Cardiac muscle cell (in vitro differentiated cells and primary cell): ENCODE measurements around the gene ALPL. TPM values are rescaled to one million over a fixed set of nuclear protein-coding genes. Genes with fewer than 3 reads are reported as not detected.
A peak's percentile ranks its signal among the peaks of the same experiment; 100 is the strongest.
"Not testable (repeated sequence)": the region's sequence is repeated elsewhere in the genome, so short reads cannot be mapped to it uniquely, and the experiment has no call there.

ENCODE experiments used
- DNase-seq, 2 donors: peaks; one replicate each; pipeline versions ENCODE4 v3.0.0 to v3.0.0-alpha.2; 2010 to 2017; ENCODE audit warnings: low read depth in 1 of 2, low spot score in 1 of 2
- H3K27ac ChIP-seq: fragments of 200-600 bp; sonication (generic); 2 replicates; pipeline ENCODE4 v1.5.1; 2016
- H3K27me3 ChIP-seq: fragments of 200-600 bp; sonication (generic); 2 replicates; pipeline ENCODE4 v1.6.0; 2016; ENCODE audit warnings: control low read depth
- H3K36me3 ChIP-seq: fragments of 200-600 bp; sonication (generic); 2 replicates; pipeline ENCODE4 v1.5.1; 2016; ENCODE audit warnings: control low read depth
- H3K4me1 ChIP-seq: fragments of 200-600 bp; sonication (generic); 2 replicates; pipeline ENCODE4 v1.8.1; 2017; ENCODE audit warnings: low read depth, mild to moderate bottlenecking, mixed run types
- H3K4me3 ChIP-seq: fragments of 200-600 bp; sonication (generic); 2 replicates; pipeline ENCODE4 v1.5.1; 2016; ENCODE audit warnings: mild to moderate bottlenecking
- H3K9me3 ChIP-seq: fragments of 200-600 bp; sonication (generic); 2 replicates; pipeline ENCODE4 v1.5.1; 2017; ENCODE audit warnings: low read depth, mild to moderate bottlenecking, control low read depth
- polyA plus RNA-seq: library from polyadenylated mRNA; unstranded; fragments of >200 nt; fragmentation: Nextera tagmentation; extraction: Ambion mirVana; gene quantifications from 2 replicates; pipeline ENCODE4 v1.2.1, GENCODE V29; 2016
- total RNA-seq: library from RNA; depleted of rRNA; stranded (reverse); fragments of >200 nt; gene quantifications from 2 replicates; pipeline ENCODE4 v1.2.3, GENCODE V29; 2016
- TF ChIP-seq, protein P1 (sequence below): IDR thresholded peaks from 2 replicates; pipeline ENCODE4 v1.5.1; 2012; ENCODE audit warnings: low read depth, mild to moderate bottlenecking, low read length

Gene ALPL
- total and polyA plus RNA-seq, 2 experiments from 2014 or later = 0.21 to 0.27 TPM

DNA sequence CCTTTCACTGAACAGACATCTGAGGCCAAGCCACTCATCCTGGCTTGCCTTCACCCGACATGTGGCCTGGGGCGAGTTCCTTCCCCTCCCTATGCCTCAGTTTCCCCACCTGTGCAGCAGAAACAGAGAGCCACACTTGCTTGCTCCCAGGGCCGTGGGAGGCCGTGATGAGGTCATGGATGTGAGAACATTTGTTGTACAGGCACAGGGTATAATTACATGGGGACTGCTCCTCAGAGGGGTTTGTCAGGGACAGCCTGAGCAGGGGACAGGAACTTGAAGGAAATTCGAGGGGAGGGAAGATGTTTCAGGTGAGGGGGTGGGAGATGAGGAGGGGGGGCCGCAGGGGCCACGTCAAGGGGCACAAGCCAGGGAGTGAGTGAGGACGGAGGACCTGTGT is 56.1 kb downstream of the ALPL start:
- Histone ChIP-seq H3K9me3 (no peaks in the 10 kb centered on the region), H3K4me3 (no peak overlapping the region), H3K4me1 (no peaks in the 10 kb centered on the region), H3K27ac (no peak overlapping the region), H3K36me3 (no peaks in the 10 kb centered on the region), H3K27me3 (no peaks in the 10 kb centered on the region)
- TF ChIP-seq, protein P1, sequence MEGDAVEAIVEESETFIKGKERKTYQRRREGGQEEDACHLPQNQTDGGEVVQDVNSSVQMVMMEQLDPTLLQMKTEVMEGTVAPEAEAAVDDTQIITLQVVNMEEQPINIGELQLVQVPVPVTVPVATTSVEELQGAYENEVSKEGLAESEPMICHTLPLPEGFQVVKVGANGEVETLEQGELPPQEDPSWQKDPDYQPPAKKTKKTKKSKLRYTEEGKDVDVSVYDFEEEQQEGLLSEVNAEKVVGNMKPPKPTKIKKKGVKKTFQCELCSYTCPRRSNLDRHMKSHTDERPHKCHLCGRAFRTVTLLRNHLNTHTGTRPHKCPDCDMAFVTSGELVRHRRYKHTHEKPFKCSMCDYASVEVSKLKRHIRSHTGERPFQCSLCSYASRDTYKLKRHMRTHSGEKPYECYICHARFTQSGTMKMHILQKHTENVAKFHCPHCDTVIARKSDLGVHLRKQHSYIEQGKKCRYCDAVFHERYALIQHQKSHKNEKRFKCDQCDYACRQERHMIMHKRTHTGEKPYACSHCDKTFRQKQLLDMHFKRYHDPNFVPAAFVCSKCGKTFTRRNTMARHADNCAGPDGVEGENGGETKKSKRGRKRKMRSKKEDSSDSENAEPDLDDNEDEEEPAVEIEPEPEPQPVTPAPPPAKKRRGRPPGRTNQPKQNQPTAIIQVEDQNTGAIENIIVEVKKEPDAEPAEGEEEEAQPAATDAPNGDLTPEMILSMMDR = no peak
- DNase-seq = no peak

DNA sequence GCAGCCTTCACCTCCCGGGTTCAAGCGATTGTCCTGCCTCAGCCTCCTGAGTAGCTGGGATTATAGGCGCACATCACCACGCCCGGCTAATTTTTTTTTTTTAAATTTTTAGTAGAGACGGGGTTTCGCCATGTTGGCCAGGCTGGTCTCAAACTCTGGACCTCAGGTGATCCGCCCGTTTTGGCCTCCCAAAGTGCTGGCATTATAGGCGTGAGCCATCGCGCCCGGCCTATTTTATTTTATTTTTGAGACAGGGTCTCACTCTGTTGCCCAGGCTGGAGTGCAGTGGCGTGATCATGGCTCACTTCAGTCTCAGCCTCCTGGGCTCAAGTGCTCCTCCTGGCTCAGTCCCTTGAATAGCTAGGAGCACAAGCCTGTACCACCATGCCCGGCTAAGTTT is 57.1 kb downstream of the ALPL start:
- DNase-seq, H3K4me1 ChIP-seq, H3K9me3 ChIP-seq, H3K36me3 ChIP-seq, H3K27me3 ChIP-seq, H3K27ac ChIP-seq, H3K4me3 ChIP-seq: not testable (repeated sequence)

DNA sequence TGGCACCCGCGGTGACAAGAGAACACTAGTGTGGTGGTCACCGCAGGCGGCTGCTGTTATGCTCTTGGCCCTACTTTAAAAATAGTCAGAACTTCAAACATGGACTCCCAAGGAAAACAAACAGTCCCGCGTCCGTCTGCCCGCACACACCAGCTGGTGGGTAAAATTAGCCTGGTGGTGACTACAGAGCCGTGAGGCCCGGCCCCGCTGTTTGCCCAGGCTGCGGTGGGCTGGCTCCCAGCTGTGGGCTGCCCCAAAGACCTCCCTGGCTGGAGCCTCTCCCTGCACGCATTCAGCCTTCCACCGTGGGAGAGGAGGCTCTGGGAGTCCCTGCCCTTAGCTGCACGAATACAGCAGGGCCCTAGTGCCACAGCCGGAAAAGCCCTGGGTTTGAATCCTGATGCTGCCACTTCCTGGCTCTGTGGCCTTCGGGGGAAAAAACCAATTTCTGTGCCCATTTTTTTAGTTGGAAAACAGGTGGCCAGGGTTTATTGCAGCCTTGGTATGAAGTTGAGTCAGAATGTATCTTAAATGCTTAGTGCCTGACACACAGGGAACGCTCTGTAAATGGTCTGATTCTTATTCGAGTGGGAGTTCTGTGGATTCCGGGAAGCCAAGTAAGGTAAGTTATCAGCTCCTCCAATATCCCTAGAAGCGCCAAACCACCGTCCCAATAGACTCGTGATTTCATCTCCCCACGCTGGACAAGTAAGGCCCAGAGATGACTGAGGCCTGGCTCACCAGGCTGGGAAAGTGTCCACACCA is 58.2 kb downstream of the ALPL start:
- TF ChIP-seq, protein P1 = no peak
- Histone ChIP-seq H3K4me1 (no peaks in the 10 kb centered on the region), H3K27ac (no peak overlapping the region), H3K36me3 (no peaks in the 10 kb centered on the region), H3K27me3 (no peaks in the 10 kb centered on the region), H3K4me3 (no peak overlapping the region), H3K9me3 (no peaks in the 10 kb centered on the region)
- DNase-seq = peak in 1 of 2 donors; percentile 72

DNA sequence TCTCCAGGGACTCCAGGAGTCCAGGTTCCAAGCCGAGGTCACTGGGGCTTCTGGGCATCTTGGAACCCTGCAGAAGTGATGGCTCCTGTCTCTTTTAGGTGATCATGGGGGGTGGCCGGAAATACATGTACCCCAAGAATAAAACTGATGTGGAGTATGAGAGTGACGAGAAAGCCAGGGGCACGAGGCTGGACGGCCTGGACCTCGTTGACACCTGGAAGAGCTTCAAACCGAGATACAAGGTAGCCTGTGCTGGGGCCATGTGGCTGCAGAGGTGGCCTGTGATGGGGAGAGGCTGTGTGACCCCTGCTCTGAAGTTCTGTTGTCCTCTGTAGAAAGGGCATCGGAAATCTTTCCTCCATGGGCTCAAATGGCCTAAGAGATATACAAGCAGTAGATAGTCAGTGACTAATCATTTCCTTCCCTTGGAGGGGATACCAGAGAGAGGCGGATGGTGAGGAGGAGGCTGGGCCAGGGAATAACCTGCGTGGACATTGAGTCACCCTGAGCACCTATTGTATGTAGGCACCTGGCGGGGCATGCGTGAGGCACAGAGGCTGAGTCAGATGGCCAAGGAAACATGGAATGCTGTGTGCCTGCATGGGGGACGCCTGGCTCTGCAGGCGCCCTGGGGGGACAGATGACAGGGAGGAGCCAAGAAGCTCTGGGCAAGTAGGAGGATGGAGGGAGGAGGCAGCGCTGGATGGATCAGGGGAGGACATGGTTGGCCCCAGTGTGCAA is 59.0 kb downstream of the ALPL start:
- Histone ChIP-seq H3K27me3 (no peaks in the 10 kb centered on the region), H3K27ac (no peak overlapping the region)
- TF ChIP-seq, protein P1 = no peak

DNA sequence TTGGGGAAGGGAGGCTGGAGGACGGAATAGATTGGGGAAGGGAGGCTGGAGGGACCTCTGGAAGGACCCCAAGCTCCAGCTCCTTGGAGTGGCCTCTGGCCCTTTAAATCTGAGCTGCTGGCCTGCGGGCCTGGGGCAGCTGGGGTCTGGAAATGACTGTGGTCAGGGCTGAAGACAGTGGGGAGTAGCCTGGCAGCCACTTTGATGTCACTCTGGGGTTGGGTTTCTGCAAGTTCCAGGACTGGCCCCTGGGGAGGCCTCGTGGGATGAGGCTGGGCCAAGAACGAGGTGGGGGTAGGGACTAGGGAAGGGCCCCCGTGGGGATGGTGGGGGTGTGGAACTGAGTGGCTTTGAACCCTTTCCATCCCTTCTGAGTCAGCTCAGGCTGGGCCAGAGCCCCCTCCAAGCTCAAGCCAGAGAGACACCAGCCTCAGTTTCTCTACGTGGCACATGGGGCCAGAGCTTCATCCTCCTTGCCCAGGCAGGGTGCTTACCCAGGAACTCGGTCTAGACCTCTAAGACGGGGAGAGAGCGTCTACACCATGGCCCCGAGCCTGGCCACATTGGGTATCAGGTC is 59.7 kb downstream of the ALPL start:
- TF ChIP-seq, protein P1 = no peak
- H3K9me3 ChIP-seq = no peaks in the 10 kb centered on the region
- DNase-seq = peak in 1 of 2 donors; percentile 52
- no peak overlapping the region for H3K4me3 ChIP-seq
- H3K36me3 ChIP-seq = no peaks in the 10 kb centered on the region
- H3K27me3 ChIP-seq = no peaks in the 10 kb centered on the region
- no peaks in the 10 kb centered on the region for H3K4me1 ChIP-seq
- no peak overlapping the region for H3K27ac ChIP-seq

More for the DNA sequence above, 59.0 kb downstream of the ALPL start:
- no peaks in the 10 kb centered on the region for H3K36me3 ChIP-seq
- H3K4me3 ChIP-seq = no peak overlapping the region
- peak in 1 of 2 donors; percentile 48 for DNase-seq
- H3K9me3 ChIP-seq = no peaks in the 10 kb centered on the region
- H3K4me1 ChIP-seq = no peaks in the 10 kb centered on the region
